Smooth muscle cell (in vitro differentiated cells): Measurements from ENCODE around the gene UXT. TPM values are rescaled to one million over a fixed set of nuclear protein-coding genes. Genes with fewer than 3 reads are reported as not detected.

ENCODE experiments used
- polyA plus RNA-seq: library from polyadenylated mRNA; unstranded; fragments of >200 nt; fragmentation: Nextera tagmentation; extraction: Ambion mirVana; gene quantifications from 2 replicates; pipeline ENCODE4 v1.2.1, GENCODE V29; 2016
- total RNA-seq: library from RNA; depleted of rRNA; stranded (reverse); fragments of >200 nt; gene quantifications from 2 replicates; pipeline ENCODE4 v1.2.3, GENCODE V29; 2014

Gene UXT
- total and polyA plus RNA-seq, 2 experiments from 2014 or later: 204 to 230 TPM

Other genes with a start within 250 kb of the UXT start
- 4.6 and 6.7 TPM in 2 replicates for gene ZNF41, start 176.0 kb downstream of the UXT start, total RNA-seq
- gene ZNF41, start 176.0 kb downstream of the UXT start, polyA plus RNA-seq: 2.7 and 4.6 TPM in 2 replicates
- gene ARAF, start 98.0 kb downstream of the UXT start, total RNA-seq: 29.5 and 33.1 TPM in 2 replicates
- gene ARAF, start 98.0 kb downstream of the UXT start, polyA plus RNA-seq: 63.1 and 72.8 TPM in 2 replicates
- 3,396 and 3,796 TPM in 2 replicates for gene TIMP1, start 76.7 kb downstream of the UXT start, total RNA-seq
- gene TIMP1, start 76.7 kb downstream of the UXT start, polyA plus RNA-seq: 14,304 and 15,830 TPM in 2 replicates
- gene SYN1, start 39.3 kb downstream of the UXT start, total RNA-seq: 0.22 and 5.1 TPM in 2 replicates
- gene SYN1, start 39.3 kb downstream of the UXT start, polyA plus RNA-seq: 9.1 and 13.3 TPM in 2 replicates
- 0.36 and 0.58 TPM in 2 replicates for gene CFP, start 29.2 kb downstream of the UXT start, total RNA-seq
- 1.3 and 1.7 TPM in 2 replicates for gene CFP, start 29.2 kb downstream of the UXT start, polyA plus RNA-seq
- gene ELK1, start 8.6 kb downstream of the UXT start, total RNA-seq: 20.9 and 21.1 TPM in 2 replicates
- gene ELK1, start 8.6 kb downstream of the UXT start, polyA plus RNA-seq: 29.3 and 33.2 TPM in 2 replicates
- 4.6 and 5.7 TPM in 2 replicates for gene ZNF81, start 177.7 kb upstream of the UXT start, total RNA-seq
- gene ZNF81, start 177.7 kb upstream of the UXT start, polyA plus RNA-seq: 4.8 and 5.1 TPM in 2 replicates